GM21717 (cell line): ENCODE measurements around the gene CERS1.

Experiments used
- ATAC-seq: cut with Tn5 transposase; IDR thresholded peaks from one replicate; pipeline ENCODE4 v1.9.1; 2021; ENCODE audit warnings: mild to moderate bottlenecking, moderate library complexity; ENCODE audit not compliant: unreplicated experiment

The CERS1 gene

DNA sequence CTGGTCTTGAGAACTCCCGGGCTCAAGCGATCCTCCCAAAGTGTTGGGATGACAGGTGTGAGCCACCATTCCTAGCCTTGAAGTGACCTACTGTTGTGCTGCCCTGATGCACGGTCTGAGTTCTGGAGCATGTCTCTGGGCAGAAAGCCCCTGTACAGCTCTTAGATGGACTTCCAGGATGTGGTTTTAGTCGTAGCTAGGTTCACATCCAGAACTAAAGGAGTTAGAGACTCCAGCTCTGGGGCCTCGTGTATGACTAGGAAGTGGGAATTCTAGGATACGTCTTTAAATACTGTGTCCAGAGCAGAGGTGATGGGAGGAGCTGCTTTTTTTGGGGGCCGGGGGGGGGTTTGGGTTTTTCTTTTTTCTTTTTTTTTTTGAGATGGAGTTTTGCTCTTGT lies 52.0 kb downstream of the CERS1 start:
- no peak for ATAC-seq

DNA sequence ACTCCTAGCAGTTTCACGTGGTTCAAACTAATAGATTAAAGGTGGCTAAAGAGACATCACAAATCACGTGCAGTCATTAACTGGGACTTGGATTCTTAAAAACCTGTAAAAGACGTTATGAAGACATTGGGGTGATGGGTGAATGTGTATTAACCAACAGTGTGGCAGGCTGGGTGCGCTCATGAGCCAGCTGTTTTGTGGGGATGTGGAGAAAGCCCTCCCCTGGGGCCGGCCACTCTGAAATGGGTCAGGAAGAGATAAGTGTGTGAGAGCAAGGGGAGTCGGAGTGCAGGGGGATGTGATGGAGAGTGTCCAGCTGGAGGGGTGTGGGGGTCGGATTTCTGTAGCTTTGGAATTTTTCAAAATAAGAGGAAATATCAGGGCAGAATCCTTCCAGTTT lies 53.8 kb downstream of the CERS1 start:
- no peak for ATAC-seq

GRCh38 chr19:18841400-18841799 lies 54.6 kb downstream of the CERS1 start:
- ATAC-seq = no peak

- no peak for ATAC-seq
Observed at GRCh38 chr19:18840288-18841267, 55.4 kb downstream of the CERS1 start.

GRCh38 chr19:18839465-18840287 lies 56.3 kb downstream of the CERS1 start:
- no peak for ATAC-seq

DNA sequence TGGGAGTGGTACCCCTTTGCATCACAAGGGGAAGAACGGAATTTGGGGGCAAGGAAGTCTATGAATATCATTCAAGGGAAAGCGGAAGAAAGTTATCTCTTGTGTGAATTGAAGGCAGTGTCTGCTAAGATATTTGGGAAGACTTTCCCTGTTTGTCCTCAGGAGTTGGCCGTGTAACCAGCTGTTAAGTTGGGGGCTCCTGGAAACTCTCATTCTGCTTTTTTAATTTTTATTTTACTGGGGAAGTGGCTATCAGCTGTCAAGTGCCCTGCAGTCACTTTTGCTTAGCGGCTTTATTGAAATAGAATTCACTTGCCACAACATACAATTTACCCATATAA lies 61.3 kb downstream of the CERS1 start:
- ATAC-seq = no peak

GRCh38 chr19:18833849-18834643 lies 61.9 kb downstream of the CERS1 start:
- ATAC-seq = no peak

DNA sequence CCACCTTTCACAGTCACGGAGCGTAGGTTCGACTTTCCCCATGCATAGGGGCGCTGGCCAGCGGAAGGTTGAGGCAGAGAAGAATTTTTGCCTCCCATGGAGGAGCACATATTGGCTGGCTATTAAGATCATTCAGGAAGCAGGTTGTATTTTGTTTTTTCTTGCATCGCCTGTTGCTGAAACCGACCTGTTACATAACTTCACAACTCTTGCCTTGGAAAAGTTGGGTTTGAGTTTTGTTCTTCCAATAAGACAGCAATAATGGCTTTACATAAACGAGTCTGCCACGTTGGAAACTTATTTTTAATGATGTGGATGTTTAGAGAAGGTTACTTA lies 62.8 kb downstream of the CERS1 start:
- ATAC-seq = no peak

DNA sequence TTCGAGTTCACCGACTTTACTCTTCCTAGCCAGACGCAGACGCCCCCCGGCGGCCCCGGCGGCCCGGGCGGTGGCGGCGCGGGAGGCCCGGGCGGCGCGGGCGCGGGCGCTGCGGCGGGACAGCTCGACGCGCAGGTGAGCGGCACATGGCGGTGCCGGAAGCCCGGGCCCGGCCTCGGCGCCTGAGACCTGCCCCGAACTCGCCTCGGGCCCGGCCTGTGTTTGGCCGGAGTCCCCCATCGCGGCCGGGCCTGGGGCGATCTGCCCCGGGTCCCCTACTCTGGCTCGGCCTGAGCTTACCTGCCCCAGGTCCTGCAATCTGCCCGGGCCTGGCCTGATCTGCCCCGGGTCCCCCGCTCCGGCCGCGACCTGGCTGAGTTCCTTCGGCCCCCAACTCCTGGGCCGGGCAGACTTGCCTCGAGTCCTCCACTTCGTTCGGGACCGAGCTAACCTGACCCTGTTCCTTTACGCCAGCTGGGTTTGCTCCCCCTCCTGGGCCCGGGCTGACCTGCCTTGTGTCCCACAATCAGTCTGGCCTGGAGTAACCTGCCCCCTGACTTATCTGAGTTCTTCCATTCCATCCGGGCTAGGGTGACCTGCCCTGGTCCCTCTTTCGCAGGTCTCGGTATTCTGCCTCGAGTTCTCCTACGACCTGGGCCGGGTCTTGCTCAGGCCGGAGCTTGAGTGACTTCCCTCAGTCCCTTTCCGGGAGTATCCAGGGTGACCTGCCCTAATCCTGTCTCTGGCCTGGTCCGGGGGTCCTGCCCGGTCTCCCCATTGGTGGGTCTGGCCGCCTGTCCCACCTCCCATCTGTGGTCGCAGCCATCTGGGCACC lies 63.4 kb downstream of the CERS1 start:
- ATAC-seq = peak; percentile 23

- ATAC-seq = peak; percentile 46
Observed at GRCh38 chr19:18831524-18832305, 64.2 kb downstream of the CERS1 start, which contains the start of gene UPF1. TSS of gene UPF1 (plus strand) at chr19:18831959. CDS start at chr19:18832210, 251 bp downstream.

DNA sequence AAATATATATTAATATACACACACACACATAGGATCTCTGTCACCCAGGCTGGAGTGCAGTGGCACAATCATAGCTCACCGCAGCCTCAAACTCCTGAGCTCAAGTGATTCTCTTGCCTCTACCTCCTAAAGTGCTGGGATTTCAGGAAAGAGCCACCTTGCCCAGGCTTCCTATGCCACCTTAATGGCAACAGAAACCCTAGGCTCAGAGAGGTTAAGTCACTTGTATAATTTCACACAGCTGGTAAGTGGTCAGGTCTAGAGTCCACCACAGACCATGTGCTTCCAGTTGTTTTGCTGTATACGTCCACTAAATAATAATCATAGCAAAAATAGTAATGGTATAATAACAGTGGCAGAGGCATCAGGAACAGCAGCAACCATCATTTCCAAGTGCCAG lies 65.5 kb downstream of the CERS1 start:
- no peak for ATAC-seq

- ATAC-seq = no peak
Observed at GRCh38 chr19:18828786-18829185, 67.2 kb downstream of the CERS1 start.
